Hematopoietic multipotent progenitor cell treated with erythropoietin and hydrocortisone succinate and interleukin-3 and kit ligand, for 15 days (in vitro differentiated cells): ENCODE measurements around the gene HELLS.
"Not testable (repeated sequence)": the region's sequence is repeated elsewhere in the genome, so short reads cannot be mapped to it uniquely, and the experiment has no call there.

Experiments
- DNase-seq: peaks from one replicate; pipeline ENCODE4 v3.0.0-alpha.2; 2015; ENCODE audit warnings: low spot score

Gene HELLS

GRCh38 chr10:94608559-94608958 is 63.0 kb downstream of the HELLS start:
- no peak for DNase-seq

- no peak for DNase-seq
Measured at GRCh38 chr10:94614558-94614957, 69.0 kb downstream of the HELLS start.

- no peak for DNase-seq
Measured at GRCh38 chr10:94617389-94617944, 71.9 kb downstream of the HELLS start.

- DNase-seq = no peak
Measured at GRCh38 chr10:94622666-94623205, 77.1 kb downstream of the HELLS start.

GRCh38 chr10:94623572-94623971 is 78.0 kb downstream of the HELLS start:
- no peak for DNase-seq

- no peak for DNase-seq
Measured at GRCh38 chr10:94626476-94626875, 80.9 kb downstream of the HELLS start.

- DNase-seq = no peak
Measured at GRCh38 chr10:94627511-94627910, 81.9 kb downstream of the HELLS start.

- peak; percentile 30 for DNase-seq
Measured at GRCh38 chr10:94630017-94630688, 84.6 kb downstream of the HELLS start.

GRCh38 chr10:94631077-94631875 is 85.7 kb downstream of the HELLS start:
- DNase-seq = no peak

- no peak for DNase-seq
Measured at GRCh38 chr10:94632954-94633353, 87.4 kb downstream of the HELLS start.

- not testable (repeated sequence) for DNase-seq
Measured at GRCh38 chr10:94638097-94638496, 92.5 kb downstream of the HELLS start.

- DNase-seq = no peak
Measured at GRCh38 chr10:94639902-94640301, 94.3 kb downstream of the HELLS start.

GRCh38 chr10:94640562-94640961 is 95.0 kb downstream of the HELLS start:
- DNase-seq = no peak

GRCh38 chr10:94641480-94641879 is 95.9 kb downstream of the HELLS start:
- no peak for DNase-seq

GRCh38 chr10:94644352-94644751 is 98.8 kb downstream of the HELLS start:
- DNase-seq = no peak

GRCh38 chr10:94645285-94645684 is 99.7 kb downstream of the HELLS start:
- DNase-seq = no peak
